Activated T-cell treated with anti-CD3 and anti-CD28 coated beads for 48 hours (primary cell): ENCODE measurements around the gene KCNIP1.

Experiments
- DNase-seq: peaks from one replicate; pipeline ENCODE4 v3.0.0-alpha.2; 2020; ENCODE audit warnings: low read depth

KCNIP1 gene

DNA sequence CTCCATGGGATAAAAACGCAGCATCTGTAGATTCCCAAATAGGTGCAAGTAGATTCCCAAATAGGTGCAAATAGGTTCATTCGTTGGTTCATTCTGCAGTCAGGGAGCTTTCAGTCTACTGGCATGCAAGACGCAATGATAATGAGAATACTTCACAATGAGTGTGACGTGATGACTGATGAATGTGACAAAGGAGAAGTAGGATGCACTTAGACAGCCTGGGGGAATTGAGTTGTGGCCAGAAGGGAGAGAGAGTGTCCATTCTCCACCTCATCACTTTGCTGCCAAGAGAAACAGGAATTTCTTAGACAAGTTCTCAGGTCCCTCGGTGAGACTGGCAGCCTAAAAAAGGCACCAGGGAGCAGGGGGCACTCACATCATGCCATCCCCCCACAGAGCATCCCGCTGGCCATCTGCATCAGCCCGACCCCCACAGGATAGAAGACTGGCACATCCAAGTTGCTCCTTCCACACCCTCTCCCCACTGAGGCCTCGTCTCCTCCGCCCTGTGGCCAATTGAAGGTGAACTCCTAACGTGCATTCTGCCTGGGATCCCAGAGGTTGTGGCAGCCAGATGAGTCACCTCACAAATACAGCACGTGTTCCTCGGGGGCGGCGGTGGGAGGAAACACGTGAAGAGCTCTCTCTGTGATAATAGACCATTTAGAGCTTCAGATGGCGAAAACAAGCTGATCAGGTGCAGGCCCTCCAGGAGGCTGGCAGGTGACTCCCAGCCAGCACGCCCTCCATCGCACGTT is 19.9 kb upstream of the KCNIP1 start:
- no peak for DNase-seq

DNA sequence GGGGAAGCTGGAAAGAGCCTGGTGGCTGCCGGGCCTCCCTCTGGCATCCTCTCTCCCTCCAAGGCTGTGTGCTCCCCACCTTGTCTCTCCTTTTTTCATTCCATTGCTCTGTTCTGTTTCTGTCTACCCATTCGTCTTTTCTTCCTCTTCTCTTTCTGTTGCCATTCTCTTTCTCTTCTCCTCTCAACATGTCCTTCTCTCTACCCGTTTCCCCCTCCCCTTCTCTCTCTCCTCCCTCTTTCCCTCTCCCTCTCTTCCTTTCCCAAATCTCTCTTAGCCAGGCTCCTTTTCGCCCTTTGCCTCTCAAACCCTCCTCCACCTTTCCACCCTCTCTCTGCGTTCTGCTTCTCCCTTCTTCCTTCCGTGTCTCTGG is 19.4 kb upstream of the KCNIP1 start:
- DNase-seq: no peak

DNA sequence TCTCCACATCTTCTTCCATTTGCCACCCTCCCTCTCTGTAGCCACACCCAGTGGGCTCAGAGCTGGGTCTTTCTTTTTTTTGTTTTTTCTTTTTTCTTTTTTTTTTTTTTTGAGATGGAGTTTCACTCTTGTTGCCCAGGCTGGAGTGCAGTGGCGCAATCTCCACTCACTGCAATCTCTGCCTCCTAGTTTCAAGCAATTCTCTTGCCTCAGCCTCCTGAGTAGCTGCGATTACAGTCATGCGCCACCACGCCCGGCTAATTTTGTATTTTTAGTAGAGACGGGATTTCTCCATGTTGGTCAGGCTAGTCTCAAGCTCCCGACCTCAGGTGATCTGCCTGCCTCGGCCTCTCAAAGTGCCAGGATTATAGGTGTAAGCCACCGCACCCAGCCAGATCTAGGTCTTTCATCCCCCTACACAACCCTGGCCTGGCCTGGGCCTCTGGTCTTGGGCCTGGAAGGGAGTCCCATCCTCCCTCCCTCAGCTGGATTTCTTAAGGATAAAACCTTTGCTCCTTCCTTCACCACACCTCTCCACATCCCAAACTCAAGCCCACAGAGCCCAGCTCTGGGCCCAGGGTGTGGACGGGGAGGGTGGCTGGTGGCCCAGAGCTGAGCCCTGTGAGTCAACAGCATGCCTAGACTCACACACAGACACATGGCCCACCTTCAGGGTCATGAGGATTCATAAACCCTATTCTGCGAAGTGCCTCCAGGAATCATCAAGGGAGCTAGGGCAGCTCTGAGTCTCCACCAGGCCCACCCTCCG is 18.8 kb upstream of the KCNIP1 start:
- DNase-seq: no peak

DNA sequence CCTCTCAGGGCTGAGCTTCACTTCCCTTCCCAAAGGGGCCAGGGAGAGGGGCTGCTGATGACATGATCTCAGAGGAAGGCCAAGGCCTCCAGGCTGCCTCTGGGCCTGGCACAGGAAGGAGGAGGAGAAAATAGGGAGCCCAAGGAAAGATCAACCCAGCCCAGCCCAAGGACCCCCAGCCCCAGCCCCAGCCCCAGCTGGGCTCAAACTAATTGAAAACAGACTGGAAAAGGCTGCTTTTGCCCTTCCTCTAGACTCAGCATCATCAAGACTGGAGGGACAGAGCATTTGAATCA is 18.3 kb upstream of the KCNIP1 start:
- no peak for DNase-seq

DNA sequence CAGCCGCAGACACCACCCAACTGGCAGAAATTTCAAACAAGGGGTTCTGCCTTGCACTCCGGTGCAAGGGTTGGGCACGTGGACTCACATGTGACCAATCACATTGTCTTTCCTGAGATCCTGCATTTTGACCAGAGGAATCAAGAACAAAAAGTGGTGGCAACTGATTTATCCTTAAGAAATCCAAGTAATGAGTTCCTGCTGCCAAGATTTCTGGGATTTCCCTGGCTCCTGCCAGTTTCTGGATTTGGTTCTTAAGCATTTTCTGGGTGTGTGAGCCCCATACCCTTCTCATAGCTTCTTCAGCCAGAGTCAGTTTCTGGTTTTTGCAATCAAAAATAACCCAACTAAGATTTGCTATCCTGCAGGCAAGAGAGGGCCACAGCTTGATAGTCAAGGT is 17.4 kb upstream of the KCNIP1 start:
- no peak for DNase-seq

DNA sequence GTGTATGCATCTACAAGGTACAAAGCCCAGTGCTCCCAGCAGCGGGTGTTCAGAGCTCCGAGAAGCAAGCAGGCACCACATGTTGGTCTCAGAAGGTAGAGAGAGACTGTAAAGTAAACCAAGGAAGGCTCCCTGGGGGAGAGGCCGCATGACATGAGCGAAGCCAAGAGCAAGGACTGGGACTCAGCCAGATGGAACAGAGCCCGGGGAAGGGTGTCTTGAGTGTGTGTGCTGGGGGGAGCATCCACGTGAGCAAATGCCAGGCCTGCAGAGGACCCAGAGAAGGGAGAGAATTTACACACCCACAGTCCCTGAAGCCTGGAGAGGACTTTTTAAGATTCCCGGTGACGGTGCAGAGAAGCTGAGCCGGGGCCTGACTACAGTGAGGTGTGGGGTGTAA is 15.2 kb upstream of the KCNIP1 start:
- no peak for DNase-seq

DNA sequence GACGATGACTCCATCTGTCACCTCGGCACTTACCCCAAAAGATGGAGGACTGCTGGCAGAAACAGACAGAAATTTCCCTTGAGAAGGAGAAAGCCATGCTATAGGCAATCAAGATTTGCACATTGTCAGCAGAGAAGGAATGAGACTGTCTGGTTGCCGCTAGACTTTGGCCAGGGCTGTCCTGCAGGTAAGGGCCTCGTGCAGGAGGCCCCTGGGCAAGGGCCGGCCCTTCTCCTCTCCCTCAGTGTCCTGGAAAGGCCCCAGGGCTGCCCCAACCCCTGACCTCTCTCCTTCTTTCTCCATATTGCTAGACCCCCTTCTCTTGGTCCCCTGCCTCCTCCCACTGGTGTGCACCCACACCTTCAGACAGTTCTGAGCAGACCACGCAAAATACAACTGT is 14.6 kb upstream of the KCNIP1 start:
- no peak for DNase-seq

DNA sequence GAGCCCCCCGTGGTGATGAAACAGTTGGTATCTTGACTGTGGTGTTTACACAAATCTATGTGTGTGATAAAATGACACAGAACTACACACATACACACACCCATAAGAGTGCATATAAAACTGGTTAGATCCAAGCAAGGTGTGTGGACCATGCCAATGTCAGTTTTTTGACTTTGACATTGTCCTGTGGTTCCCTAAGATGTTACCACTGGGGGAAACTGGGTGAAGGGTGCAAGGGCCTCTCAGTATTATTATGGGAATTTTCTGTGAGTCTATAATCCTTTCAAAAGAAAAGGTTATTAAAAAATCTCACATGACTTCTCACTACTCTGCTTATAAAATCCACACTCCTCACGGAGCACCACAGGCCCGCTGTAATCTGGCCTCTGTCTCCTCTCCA is 13.4 kb upstream of the KCNIP1 start:
- DNase-seq: no peak

DNA sequence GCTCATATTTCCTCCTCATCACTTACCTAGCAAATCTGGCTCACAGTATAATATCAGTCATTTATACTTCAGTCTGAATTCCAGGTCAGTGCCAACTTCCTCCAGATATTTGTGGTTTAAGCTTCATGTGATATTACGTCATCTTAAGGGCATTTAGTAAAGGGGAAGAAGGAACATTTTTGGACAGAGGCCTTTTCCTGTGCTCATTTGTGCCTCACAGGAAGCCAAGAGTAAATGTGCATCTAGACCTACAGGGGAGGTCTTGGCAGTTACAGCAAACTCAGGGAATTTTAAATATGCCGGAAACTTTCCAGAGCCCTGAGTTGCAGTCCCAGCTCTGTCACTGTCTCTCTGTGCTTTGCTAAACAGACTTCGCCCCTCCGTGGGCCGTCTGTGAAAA is 12.3 kb upstream of the KCNIP1 start:
- DNase-seq: no peak

DNA sequence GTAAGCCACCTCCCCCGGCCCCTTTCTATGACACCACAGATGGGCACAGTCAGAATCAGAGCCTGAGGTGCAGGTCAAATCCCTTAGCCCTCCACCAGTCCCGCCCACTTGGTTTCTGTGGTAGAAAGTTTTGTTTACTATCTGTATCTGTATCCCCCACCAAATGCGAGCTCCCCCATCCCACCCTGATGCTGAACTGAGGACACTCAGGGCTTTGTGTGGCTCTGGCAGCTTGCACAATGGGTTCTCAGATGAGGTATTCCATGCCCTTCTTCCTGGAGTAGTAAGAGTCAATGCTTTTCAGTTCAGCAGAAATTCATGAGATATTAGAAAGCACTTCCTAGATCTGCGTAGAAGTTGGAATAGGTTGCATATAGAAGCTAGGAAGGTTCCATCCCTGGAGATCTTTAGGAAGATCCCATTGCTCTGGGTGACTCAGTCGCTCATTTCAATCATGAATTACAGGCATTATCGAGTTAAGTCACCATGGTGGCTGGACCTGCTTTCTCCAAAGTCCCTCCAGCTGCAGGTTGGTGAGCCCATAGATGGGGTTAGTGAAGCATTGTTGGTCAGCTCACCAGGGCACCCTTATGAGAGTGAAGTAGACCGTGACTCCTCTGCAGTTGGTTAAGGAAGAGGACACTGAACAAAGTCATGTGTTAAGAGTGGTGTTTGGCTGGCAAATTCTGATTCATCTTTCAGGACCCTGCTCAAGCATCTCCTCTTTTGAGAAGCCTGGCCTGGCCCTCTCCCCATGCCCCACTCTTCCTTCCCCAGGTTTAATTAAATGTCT is 10.6 kb upstream of the KCNIP1 start:
- DNase-seq: no peak

DNA sequence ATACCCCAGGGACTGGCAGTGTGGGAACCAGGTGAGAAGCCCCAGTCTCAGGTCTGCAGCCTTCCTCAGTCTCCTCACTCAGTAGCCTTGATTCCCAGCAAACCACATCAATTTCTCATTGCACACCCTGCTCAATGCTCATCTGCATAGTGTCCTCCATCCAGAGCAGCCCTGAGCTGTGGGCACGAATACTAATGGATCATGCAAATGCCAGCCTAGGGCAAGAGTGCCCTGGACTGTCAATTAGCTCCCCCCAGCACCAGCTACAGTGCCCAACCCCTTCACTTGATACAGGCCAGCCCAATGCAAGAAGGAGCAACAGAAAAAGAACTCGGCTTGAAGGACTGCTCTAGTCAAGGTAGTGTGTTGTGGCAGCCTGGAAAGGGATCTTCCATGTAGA is 9.8 kb upstream of the KCNIP1 start:
- DNase-seq: no peak

DNA sequence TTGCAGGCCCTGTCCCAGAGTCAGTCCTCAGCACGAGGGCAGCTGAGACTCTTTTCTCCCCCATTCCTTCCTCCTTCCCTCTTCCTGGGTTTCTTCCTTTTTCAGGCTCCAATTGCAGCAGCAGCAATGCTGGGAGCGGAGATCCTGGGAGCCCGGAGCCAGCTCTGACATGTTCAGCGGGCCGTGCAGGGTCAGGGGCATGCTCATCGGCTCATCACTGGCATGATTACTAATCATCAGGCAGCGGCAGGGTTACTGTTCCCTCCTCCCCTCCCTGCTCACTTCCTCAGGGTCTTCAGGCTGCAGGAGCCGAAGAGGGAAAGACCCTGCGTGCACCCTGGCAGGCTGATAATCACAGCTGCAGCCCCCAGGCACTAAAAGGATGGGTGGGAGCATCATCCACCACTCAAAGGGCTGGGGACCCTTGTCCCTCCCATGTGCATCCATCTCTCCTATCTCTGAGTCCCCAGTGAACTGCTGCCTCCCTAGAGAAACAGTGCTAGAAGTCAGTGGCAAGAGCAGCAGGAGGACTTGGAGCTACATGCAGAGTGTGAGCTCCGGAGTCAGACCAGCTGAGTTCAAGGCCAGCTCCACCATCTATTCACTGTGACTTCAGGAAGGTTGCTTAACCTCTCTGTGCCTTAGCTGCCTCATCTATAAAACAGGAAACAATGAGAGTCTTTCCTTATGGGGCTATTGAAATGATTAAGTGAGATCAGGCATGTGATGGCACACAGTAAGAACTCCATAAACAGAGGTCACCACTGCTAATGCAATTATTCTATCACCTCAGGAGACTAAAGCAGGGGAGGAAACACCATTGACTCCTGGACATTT is 7.8 kb upstream of the KCNIP1 start:
- DNase-seq: no peak

DNA sequence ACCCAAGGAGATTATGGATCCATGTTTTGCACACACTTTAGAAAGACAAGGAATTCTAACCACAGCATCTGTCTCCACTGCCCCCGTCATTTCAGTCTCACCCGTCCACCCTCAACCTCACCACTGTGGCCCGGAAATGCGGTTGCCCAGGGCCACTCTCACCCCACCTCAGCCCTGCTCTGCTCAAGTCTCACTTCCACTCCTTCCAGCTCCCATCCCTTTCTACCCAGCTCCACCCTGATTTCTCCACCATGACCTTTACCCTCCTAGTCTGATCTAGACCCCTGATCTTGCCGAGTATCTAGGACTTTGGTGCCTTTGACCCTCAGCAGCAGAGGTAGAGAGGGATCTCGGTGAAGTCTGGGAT is 7.2 kb upstream of the KCNIP1 start:
- no peak for DNase-seq

DNA sequence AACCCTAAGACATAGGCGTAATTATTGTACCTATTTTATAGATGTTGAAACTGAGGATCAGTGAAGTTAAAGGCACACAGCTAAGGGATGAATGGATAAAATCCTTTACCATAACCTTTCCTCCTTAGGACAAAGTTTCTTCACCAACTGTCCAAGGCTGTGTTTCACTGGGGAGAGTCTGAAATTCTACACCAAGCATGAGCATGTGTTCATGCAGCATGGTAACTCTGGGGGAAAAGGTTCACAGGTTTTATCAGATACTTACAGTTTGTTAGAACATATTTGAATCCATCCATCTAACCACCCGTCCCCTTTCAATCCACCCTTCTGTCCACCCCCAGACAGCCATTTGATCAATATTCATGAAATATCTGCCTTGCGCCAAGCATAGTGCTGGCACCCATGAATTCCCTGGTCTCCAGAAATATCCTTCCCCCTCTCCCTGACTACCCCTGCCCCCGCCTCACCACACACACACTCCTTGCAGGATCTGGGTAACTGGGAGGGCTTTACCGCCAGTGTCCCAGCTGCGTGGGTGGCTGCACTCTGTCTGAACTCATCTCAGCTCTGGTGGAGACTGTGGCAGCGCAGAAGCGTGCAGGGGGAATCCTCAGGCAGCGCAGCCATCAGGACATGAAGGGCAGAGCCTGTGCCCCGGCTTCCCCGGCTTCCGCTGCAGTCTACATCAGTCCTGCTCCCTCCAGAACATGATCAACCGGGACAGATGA is 6.3 kb upstream of the KCNIP1 start:
- no peak for DNase-seq

DNA sequence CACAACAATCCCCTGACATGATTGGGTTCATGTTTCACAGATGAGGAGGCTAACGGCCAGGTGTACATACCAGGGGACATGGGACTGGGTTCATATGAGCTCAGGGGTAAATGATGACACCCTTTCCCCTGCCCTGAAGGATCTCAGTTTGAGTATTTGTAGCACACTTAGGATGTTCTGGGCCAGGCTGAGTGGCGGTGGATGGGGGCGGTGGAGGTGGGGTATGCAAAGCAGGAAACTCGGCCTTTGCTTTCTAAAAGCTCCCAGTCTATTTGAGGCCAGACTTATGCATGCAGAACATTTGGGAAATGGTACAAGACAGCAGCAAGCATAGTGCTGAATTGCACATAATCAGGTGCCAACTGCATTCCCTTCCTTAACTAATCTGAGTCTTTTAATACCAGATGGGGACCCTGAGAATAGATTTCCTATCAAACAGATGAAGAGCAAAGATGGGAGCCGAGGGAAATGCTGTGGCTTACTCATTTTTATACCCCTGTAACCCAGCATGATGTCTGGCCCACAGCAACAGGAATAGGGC is 4.9 kb upstream of the KCNIP1 start:
- no peak for DNase-seq

DNA sequence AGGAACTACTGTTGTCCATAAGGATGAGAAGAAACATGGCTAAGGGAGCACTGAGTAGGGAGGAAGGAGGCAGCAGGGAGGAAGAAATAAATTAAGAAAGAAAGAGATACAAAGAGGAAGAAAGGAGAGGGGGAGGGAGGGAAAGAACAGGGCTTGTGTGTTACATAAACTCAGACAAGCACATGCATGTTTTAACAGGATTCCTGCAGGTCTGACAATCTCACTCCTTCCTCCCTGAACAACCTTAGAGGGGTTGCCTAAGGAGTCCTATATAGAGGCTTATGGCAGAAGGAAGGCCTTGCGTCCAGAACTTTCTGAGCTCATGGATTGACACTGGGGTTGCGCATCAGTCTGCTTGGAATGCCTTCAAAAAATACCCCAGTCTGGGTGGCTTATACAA is 4.2 kb upstream of the KCNIP1 start:
- DNase-seq: no peak

DNA sequence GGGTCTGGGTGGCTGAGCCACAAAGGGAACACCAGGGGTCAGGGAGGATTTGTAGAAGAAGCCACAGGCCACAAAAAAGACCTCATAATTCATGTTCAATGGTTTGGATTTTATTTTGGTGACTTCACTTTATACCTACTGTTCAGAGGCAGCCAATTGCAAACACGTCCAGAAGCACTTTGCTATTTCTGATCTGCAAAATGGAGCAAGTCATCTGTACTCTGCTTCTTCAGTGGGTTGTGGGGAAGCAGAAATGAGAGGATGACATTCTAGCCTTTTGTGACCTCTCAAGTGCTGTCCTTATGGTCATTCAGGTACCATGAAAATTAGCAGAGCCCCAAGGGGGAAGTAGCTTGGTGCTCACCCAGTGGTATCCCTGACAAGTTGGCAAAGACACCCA is 2.5 kb upstream of the KCNIP1 start:
- no peak for DNase-seq

DNA sequence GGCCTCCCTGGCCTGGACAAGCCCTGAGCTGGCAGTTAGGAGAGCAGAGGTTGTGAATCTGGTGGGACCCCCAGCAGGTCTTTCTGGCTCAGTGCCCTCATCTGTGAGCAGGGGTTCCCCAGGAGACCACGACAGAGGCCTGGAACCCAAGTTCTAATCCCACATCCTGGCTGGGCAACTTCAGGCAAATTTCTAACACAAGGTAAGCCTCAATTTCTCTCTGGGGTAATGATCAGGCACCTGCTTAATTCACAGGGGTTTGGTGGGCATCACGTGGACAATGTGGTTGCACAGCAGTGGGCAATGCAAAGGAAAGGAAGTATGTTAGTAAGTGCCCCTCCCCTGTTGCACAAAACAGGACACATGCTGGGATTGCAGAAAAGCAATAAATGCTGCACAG is 1.9 kb upstream of the KCNIP1 start:
- DNase-seq: no peak

DNA sequence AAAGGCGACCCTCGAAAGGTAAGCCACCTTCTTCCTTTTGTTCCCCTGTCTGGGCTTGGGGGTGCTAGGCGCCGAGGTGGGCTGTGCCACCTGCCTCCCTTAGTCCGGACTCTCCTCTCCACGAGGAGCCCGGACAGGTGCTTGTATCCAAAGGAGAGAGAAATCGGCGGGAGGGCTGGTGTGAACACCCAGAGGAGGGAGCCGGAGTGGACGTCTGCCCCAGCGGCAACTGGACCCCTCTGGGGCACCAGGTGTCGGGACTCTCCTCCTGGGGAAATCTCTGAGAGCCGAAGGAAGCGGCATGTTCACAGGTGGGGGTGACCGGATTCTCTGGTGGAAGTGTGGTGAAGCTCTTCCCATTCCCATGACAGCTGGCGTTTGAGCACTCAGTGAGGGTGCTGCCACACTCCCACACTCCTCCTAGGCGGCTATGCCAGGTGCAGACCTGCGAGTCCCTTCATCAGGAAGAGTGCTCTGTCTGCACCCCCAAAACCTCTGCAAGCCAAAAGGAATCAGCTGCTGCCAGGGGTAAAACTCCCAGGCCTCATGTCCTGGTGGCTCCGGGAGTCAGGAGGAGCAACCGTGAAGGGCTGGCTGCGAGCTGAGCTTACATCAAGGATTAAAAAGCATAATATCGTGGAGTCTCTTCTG is 921 bp downstream of the KCNIP1 start:
- DNase-seq: no peak

DNA sequence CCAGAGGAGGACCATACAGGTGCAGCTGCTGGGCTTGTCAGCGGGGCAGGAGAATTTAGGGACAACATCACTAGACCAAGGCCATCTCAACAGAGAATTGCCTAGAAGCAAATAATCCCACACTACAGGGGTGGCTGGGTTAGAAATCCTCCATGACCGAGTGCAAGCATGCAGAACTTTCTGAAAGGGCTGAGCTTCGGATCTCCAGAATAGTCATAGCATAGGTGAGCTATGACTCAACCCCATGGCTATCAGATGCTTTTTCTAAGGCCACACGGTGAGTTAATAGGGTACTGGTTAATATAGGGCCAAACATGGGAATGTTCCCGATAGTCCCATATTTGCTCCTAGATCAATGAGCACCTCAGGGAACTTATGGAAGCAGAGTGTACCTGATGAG is 4.2 kb downstream of the KCNIP1 start:
- DNase-seq: no peak
